Measurements from ENCODE around the gene LATS1.
"Not testable (repeated sequence)": the region's sequence is repeated elsewhere in the genome, so short reads cannot be mapped to it uniquely, and the experiment has no call there.

Gene LATS1

DNA sequence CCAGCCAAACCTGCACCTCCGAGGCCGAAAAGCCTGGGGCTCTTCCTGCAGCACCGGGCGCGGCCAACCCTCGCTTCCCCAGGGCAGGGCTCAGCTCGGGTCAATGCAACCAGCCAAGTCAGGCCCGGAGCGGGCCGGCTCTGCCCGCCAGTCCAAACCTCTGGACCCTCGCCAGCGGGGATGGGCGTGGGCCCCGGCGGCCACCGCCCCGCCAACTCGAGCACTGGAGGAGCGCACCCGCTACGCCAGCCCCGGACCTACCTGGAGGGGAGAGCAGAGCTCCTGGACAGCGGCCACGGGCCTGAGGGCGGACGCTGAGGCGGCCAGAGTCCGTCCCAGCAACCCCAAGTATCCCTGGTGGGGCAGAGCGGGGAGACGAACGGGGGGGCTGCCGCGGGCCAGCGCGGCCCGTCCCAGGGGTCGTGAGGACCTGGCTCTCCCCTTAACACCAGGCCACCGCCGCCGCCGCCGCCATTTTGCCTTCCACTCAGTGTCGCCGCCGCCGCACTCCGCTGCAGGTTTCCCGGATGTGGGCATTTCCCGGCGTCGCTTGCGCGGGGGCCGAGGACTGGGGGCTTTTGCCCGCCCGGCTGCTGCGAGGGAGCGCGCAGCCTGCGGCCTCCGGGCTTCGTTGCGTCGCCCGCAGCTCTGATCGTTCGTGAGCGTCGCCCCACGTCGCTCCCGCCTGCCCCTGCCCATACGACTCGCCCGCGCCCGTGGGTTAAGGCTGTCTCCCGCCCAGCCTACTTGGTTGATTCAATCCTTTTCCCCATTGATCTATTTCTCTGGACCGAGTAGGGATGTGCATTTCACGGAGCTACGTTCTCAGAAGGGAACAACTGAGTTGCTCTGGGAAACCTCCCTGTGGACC, at the start of gene LATS1:
Gene LATS1 (minus strand): TSS at position 514 of the 871 bp plus-strand sequence. CDS start 15,975 bp downstream, outside the sequence.
- DNase-seq: peak; percentile 97

DNA sequence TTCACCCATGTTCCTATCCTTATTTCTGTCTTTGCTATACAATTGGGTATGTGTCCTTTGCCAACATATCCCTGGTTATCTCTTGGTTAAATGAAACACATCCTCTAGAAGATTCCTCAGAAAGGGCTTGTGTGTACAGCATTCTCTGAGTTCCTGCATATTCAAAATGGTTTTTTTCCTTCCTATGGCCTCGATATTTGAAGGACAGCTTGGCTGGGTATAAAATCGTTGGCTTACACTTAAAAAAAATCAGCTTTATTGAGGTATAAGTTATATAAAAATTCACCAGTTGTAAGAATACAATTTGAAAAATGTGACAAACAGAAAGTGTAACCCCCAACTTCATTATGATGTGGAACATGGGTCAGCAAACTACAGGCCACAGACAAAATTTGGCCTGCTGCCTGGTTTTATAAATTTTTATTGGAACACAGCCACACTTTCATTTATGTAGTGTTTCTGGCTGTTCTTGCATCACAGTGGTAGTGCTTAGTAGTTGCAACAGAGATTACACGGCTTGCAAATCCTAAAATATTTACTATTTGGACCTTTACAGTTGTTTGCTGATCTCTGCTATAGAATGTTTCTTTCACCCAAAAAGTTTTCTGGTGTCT, 48.4 kb upstream of the LATS1 start:
- DNase-seq: no peak

- DNase-seq: no peak
These were observed 46.0 kb upstream of the LATS1 start for GRCh38 chr6:149763866-149764265.

- no peak for DNase-seq
These were observed 43.5 kb upstream of the LATS1 start for GRCh38 chr6:149761438-149761837.

- no peak for DNase-seq
These were observed 38.3 kb upstream of the LATS1 start for GRCh38 chr6:149756261-149756636.

DNA sequence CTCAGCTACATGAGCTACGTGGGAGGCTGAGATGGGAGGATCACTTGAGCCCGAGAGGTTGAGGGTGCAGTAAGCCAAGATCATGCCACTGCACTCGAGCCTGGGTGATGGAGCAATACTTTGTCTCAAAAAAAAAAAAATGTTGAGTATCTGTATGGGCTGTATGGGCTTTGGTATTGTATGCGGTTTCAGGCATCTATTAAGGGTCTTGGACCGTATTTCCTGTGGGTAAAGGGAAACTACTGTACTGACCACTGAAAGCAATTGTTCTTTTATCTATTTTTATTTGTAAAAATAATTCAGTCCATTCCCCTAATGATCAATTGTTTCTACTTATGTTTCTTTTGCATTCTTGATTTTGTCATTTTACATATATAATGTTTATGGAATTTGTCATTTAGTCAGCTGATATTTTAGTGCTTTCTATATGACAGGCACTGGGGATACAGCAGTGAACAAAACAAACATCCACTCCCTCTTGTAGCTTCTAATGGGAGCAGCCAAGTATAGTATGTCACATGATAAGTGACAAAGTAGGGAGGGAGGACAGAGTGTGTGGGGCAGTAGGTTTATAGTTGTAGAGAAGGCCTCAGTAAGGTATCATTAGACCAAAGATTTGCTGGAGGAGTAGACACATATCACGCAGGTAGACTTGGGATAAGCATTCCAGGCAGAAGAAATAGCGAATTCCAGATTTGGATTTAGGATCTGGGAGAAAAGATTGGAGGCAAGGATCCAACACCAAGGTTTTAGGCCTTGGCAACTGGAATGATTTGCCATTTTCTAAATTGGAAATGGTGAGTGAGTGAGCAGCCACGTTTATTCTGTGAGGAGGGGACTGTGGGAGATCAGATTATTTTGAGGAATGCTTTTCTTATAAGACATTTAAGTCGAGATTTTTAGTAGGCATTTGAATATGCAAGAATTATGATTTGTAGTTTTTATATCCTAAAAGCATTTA, 37.7 kb upstream of the LATS1 start:
- DNase-seq: no peak

- no peak for DNase-seq
These were observed 36.6 kb upstream of the LATS1 start for GRCh38 chr6:149754548-149754947.

DNA sequence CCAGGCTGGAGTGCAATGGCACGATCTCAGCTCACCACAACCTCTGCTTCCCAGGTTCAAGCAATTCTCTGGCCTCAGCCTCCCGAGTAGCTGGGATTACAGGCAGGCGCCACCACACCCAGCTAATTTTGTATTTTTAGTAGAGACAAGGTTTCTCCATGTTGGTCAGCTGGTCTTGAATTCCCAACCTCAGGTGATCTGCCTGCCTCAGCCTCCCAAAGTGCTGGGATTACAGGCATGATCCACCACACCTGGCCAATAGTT, 35.4 kb upstream of the LATS1 start:
- not testable (repeated sequence) for DNase-seq

GRCh38 chr6:149752600-149753373, 34.9 kb upstream of the LATS1 start:
- no peak for DNase-seq

- DNase-seq: not testable (repeated sequence)
These were observed 34.0 kb upstream of the LATS1 start for GRCh38 chr6:149751920-149752319.

GRCh38 chr6:149751239-149751638, 33.3 kb upstream of the LATS1 start:
- DNase-seq: no peak

DNA sequence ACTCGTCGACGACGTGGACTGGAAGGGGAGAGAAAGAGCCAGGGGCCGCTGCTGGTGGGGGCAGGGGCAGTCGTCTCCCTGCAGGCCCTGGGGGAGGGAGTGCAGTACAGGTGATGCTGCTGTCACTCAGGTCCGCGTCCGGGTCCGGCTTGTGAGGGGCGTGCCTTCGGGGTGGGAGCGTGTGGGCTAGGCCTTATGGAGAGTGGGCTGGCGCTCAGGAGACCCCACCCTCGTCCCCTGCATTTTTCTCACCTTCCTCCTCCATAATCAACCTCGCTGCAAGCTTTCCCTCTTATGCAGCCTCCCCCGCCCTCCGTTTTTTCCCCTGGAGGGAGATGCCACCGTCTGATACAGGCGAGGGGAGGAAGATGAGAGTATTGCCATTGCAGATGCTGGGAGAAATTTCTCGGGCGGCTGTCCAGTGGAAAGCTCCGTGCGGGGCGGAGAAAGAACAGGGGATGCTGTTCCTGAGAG, 32.3 kb upstream of the LATS1 start:
- peak; percentile 86 for DNase-seq

- peak; percentile 95 for DNase-seq
These were observed 31.8 kb upstream of the LATS1 start, which contains the start of gene PCMT1 for GRCh38 chr6:149749594-149750135. TSS of gene PCMT1 (plus strand) at chr6:149749741. CDS start at chr6:149749902, 161 bp downstream.

DNA sequence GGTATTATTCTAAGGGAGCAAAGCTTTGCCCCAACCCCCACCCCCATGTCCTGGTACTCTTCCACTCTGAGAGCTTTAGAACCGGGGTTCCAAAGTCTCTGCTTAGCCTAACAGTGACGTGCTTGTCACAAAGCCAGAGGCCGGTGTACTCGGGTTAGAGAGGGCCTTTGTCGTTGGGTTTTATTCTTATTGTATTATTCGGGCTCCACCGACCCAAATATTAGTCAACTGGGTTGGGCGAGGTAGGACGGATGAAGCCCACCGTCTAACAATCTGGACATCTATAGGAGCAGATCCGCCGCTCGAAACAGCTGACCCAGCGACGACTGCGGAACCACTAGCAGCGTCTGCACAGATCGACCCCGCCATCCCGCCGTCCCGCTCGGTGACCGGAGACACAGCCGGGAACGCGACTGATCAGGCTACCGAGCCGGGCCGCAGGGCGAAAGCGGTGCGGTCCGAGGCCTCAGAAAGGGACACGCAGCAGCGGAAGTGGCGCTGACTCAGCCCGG, 31.2 kb upstream of the LATS1 start:
- DNase-seq: not testable (repeated sequence)

DNA sequence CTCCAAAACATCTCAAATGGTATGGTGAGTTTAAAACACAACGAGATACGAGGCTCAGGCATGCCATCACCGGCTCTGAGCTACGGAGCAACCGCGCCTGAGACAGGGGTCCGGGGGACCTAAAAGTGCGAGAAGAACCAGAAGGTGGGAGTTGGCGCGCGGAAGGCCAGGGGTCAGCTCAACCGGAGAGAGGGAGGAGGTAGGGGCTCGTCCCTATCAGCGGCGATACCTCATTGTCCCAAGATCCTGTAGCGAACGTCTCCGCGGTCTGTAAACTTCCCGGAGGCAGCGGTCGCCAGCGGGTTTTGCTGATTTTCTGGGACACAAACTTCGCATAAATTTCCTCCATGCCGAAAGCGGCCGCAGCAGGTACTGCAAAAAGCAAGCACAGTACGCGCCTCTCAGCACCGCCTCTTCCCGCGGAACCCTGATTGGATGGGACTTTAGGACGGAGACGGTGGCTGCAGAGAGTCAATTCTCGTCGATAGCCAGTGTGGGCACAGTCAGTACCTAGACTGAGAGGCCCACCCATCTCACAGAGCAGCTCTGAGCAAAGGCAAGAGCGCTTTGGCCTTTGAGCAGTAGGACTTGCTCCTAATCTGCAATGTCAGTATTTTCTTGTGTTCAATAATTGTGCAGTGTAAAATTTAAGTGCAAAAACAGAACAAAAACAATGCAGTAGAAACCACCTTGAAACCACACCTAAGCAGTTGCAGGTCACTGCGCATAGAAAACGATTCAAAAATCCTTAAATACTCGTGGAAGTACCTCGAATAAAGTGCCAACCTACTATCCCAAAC, 28.4 kb upstream of the LATS1 start, which contains the start of gene NUP43:
Gene NUP43 (minus strand): TSS at position 383 of the 800 bp plus-strand sequence. CDS start 34 bp downstream, at position 349.
- peak; percentile 97 for DNase-seq

DNA sequence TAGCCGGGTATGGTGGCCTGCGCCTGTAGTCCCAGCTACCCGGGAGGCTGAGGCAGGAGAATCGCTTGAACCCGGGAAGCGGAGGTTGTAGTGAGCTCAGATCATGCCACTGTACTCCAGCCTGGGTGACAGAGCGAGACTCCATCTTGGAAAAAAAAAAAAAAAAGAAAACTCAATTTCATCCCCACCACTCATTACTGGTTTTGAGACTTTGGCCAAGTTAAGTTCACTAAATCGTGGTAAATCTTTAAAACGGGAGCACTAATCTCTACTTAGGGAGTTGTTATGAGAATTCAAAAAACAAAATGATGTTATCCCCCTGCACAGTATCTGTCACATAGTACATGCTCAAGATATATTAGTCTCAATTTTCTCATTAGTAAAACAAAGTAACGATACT, 27.4 kb upstream of the LATS1 start:
- not testable (repeated sequence) for DNase-seq

- no peak for DNase-seq
These were observed 17.0 kb upstream of the LATS1 start for GRCh38 chr6:149734915-149735314.

DNA sequence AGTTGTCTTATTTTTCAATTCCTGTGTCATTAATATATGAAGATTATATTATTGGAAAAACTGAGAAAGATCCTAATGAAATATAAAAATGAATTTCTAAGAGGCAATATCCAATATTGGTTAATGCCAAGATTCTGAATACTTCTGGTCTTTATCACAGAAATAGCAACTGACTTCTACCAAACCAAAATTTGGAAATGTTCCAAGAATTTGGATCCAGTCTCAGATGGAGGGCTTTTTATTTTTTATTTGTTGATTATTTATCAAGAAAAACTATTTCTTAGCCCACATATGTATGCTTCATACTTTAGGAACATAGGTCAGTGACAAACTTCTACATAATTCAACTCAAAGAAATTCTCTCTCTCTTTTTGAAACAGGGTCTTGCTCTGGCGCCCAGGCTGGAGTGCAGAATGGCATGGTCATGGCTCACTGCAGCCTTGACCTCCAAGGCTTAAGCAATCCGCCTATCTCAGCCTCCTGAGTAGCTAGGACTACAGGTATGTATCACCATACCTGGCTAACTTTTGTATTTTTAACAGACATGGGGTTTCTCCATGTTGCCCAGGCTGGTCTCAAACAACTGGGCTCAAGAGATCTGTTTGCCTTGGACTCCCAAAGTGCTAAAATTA, 15.3 kb upstream of the LATS1 start:
- DNase-seq: no peak

DNA sequence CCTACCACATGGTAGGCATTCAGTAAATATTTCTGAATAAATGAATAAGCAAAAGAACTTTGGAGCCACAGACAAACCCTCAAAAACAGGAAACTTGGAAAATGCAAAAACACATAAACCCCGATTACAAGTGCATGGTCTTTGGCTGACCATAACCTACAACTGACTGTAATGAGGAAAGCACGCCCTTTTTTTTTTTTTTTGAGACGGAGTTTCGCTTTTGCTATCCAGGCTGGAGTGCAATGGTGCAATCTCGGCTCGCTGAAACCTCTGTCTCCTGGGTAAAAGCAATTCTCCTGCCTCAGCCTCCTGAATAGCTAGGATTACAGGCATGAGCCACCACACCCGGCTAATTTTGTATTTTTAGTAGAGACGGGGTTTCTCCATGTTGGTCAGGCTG, 11.9 kb upstream of the LATS1 start:
- no peak for DNase-seq

All from activated CD8-positive, alpha-beta memory T cell treated with anti-CD3 and anti-CD28 coated beads for 24 hours (primary cell).